VCaP (cell line): ENCODE data around the gene ZBTB45.

Experiments
- H3K27ac ChIP-seq: fragments of 450-650 bp; 2 replicates; pipeline ENCODE4 v1.5.1; 2017
- CTCF ChIP-seq: fragments of 450-650 bp; conservative IDR thresholded peaks from 2 replicates; pipeline ENCODE4 v1.5.1; 2017; ENCODE audit warnings: mild to moderate bottlenecking, moderate library complexity

Gene ZBTB45

GRCh38 chr19:58557221-58558065 is 37.8 kb upstream of the ZBTB45 start:
- no peak for TF ChIP-seq CTCF
- peak overlapping the region; percentile 100 for H3K27ac ChIP-seq

- H3K27ac ChIP-seq, result peak overlapping the region; percentile 100
- TF ChIP-seq CTCF, result no peak
These were observed 37.1 kb upstream of the ZBTB45 start for GRCh38 chr19:58556622-58557220.

- no peak for TF ChIP-seq CTCF
- H3K27ac ChIP-seq, result peak overlapping the region; percentile 100
These were observed 36.5 kb upstream of the ZBTB45 start for GRCh38 chr19:58555920-58556621.

- peak overlapping the region; percentile 100 for H3K27ac ChIP-seq
- no peak for TF ChIP-seq CTCF
These were observed 35.8 kb upstream of the ZBTB45 start for GRCh38 chr19:58555369-58555885.

GRCh38 chr19:58554494-58555368 is 35.1 kb upstream of the ZBTB45 start, which contains the start of gene CHMP2A:
Gene CHMP2A (minus strand): TSS chr19:58555105. CDS start chr19:58554212, 893 bp downstream.
- peak within 1 kb of the TSS; percentile 100 for H3K27ac ChIP-seq
- TF ChIP-seq CTCF, result no peak

GRCh38 chr19:58553799-58554493 is 34.3 kb upstream of the ZBTB45 start:
- TF ChIP-seq CTCF, result no peak
- peak overlapping the region; percentile 100 for H3K27ac ChIP-seq
